Liver (tissue), 9 donors: ENCODE measurements around the gene STK25. TPM values are rescaled to one million over a fixed set of nuclear protein-coding genes. Genes with fewer than 3 reads are reported as not detected.

ENCODE experiments used
- DNase-seq: peaks from one replicate; pipeline ENCODE4 v3.0.0-alpha.2; 2017; ENCODE audit warnings: low spot score
- H3K27ac ChIP-seq, 2 donors: one replicate each; pipeline ENCODE4 v1.7.0; 2013; ENCODE audit warnings: inconsistent platforms in 2 of 2, low read length in 2 of 2, control low read depth in 1 of 2, low read depth in 1 of 2, mild to moderate bottlenecking in 1 of 2
- H3K27me3 ChIP-seq, 4 donors: one replicate each; pipeline versions ENCODE4 v1.6.1 to v1.7.0; 2013; ENCODE audit warnings: low read length in 3 of 4, inconsistent platforms in 1 of 4, mild to moderate bottlenecking in 1 of 4, moderate library complexity in 1 of 4; ENCODE audit not compliant: control insufficient read depth in 4 of 4, insufficient read depth in 4 of 4
- H3K36me3 ChIP-seq, 4 donors: one replicate each; pipeline versions ENCODE4 v1.6.1 to v1.7.0; 2013; ENCODE audit warnings: low read length in 3 of 4, mild to moderate bottlenecking in 3 of 4, low read depth in 1 of 4, moderate library complexity in 1 of 4; ENCODE audit not compliant: control insufficient read depth in 4 of 4, insufficient read depth in 3 of 4
- H3K4me1 ChIP-seq, 4 donors: one replicate each; pipeline versions ENCODE4 v1.6.1 to v1.7.0; 2013; ENCODE audit warnings: low read length in 3 of 4, mild to moderate bottlenecking in 3 of 4, moderate library complexity in 1 of 4; ENCODE audit not compliant: control insufficient read depth in 4 of 4, insufficient read depth in 4 of 4
- H3K4me3 ChIP-seq, 3 donors: one replicate each; pipeline versions ENCODE4 v1.6.1 to v1.7.0; 2013; ENCODE audit warnings: low read length in 3 of 3, control low read depth in 1 of 3, low read depth in 1 of 3, mild to moderate bottlenecking in 1 of 3
- H3K9ac ChIP-seq, 2 donors: one replicate each; pipeline ENCODE4 v1.7.0; 2013; ENCODE audit warnings: low read length in 2 of 2, mild to moderate bottlenecking in 2 of 2, moderate library complexity in 2 of 2, control low read depth in 1 of 2, low read depth in 1 of 2
- H3K9me3 ChIP-seq, 4 donors: one replicate each; pipeline versions ENCODE4 v1.6.1 to v1.7.0; 2013; ENCODE audit warnings: low read length in 3 of 4; ENCODE audit not compliant: control insufficient read depth in 4 of 4
- EGR1 ChIP-seq, 2 donors: IDR thresholded peaks; 2 replicates each; pipeline ENCODE4 v1.6.1; 2016 to 2018; ENCODE audit warnings: antibody characterized with exemption in 2 of 2, low read depth in 2 of 2
- FOXA1 ChIP-seq: IDR thresholded peaks from 2 replicates; pipeline ENCODE4 v1.6.1; 2016; ENCODE audit warnings: antibody characterized with exemption
- FOXA2 ChIP-seq: IDR thresholded peaks from 2 replicates; pipeline ENCODE4 v1.6.1; 2016; ENCODE audit warnings: antibody characterized with exemption
- HNF4A ChIP-seq, 2 donors: conservative IDR thresholded peaks; 2 replicates each; pipeline ENCODE4 v1.6.1; 2016; ENCODE audit warnings: antibody characterized with exemption in 2 of 2, mild to moderate bottlenecking in 2 of 2
- NR2F2 ChIP-seq: IDR thresholded peaks from 2 replicates; pipeline ENCODE4 v1.6.1; 2016; ENCODE audit warnings: antibody characterized with exemption
- RAD21 ChIP-seq, 2 donors: IDR thresholded peaks; 2 replicates each; pipeline ENCODE4 v1.6.1; 2016; ENCODE audit warnings: antibody characterized with exemption in 2 of 2, mild to moderate bottlenecking in 2 of 2
- RXRA ChIP-seq, 2 donors: IDR thresholded peaks; 2 replicates each; pipeline ENCODE4 v1.6.1; 2017 to 2018; ENCODE audit warnings: antibody characterized with exemption in 2 of 2, mild to moderate bottlenecking in 1 of 2
- SP1 ChIP-seq: IDR thresholded peaks from 2 replicates; pipeline ENCODE4 v1.6.1; 2018; ENCODE audit warnings: antibody characterized with exemption, mild to moderate bottlenecking
- TAF1 ChIP-seq: conservative IDR thresholded peaks from 2 replicates; pipeline ENCODE4 v1.6.1; 2016; ENCODE audit warnings: antibody characterized with exemption, mild to moderate bottlenecking
- WGBS: extraction: QIAGEN DNeasy Blood & Tissue Kit; methylation state at CpG from one replicate; pipeline ENCODE4 v1.1.7; 2013; 5-methylcytosine and 5-hydroxymethylcytosine counted together
- polyA plus RNA-seq, 2 donors: library from polyadenylated mRNA; stranded (reverse) in 1 of 2; unstranded in 1 of 2; fragments of 200-250 nt in 1 of 2; fragments of >200 nt in 1 of 2; fragmentation: Nextera tagmentation in 1 of 2; extraction: Ambion mirVana in 1 of 2; gene quantifications; one replicate each; pipeline versions ENCODE4 v1.2.1 to v1.2.3, GENCODE V29; 2013 to 2015
- total RNA-seq, 2 donors: library from RNA; depleted of rRNA; stranded (reverse); fragments of >200 nt; gene quantifications; one replicate each; pipeline ENCODE4 v1.2.3, GENCODE V29; 2014
- TF ChIP-seq, protein P1 (sequence below): fragments of 150-350 bp; IDR thresholded peaks from 2 replicates; pipeline ENCODE4 v1.5.1; 2017; ENCODE audit warnings: improper control_type of control experiment, low read depth, low read length; ENCODE audit not compliant: missing input control
- TF ChIP-seq, protein P2 (sequence below): IDR thresholded peaks from 2 replicates; pipeline ENCODE4 v1.6.1; 2016; ENCODE audit warnings: antibody characterized with exemption
- TF ChIP-seq, protein P3 (sequence below): IDR thresholded peaks from 2 replicates; pipeline ENCODE4 v1.6.1; 2016; ENCODE audit warnings: antibody characterized with exemption
- TF ChIP-seq, protein P4 (sequence below): IDR thresholded peaks from 2 replicates; pipeline ENCODE4 v1.6.1; 2016; ENCODE audit warnings: antibody characterized with exemption, mild to moderate bottlenecking
- donor health status: healthy.
- donor health status: healthy.
- donor health status: healthy.
- donor health status: healthy.
- donor health status: healthy.

Gene STK25
- total and polyA plus RNA-seq, 4 donors, result 43.4 to 85.6 (median 67.3) TPM

DNA sequence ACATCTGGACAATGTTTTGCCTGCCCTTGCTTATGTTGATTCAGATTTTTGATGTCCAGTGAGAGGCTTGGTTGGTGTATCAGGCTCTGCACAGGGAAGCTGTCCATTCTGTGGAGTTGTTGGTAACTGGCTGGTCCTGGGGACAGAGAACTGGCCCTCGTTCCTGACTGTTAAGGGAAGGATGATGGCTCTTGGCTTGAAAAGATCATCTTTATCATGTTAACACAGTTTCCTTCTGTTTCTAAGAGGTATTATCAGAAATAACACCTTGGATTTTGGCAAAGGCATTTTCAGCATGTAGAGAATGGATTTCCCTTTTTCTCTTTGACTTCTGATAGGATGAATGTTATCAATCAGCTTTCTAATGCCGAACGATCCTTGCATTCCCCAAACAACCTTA lies 19.3 kb downstream of the STK25 start:
- 90% methylated on average over 3 of the region's 3 CpGs for WGBS
- Histone ChIP-seq H3K4me3 (no peak overlapping the region), H3K27me3 (no peaks in the 10 kb centered on the region), H3K4me1 (no peaks in the 10 kb centered on the region), H3K9me3 (no peaks in the 10 kb centered on the region), H3K36me3 (peaks cover 5 to 42% (median 19%) of the 10 kb centered on the region in 4 donors), H3K9ac (no peak overlapping the region), H3K27ac (no peak overlapping the region)
- no peak for DNase-seq
- TF ChIP-seq, protein P1, sequence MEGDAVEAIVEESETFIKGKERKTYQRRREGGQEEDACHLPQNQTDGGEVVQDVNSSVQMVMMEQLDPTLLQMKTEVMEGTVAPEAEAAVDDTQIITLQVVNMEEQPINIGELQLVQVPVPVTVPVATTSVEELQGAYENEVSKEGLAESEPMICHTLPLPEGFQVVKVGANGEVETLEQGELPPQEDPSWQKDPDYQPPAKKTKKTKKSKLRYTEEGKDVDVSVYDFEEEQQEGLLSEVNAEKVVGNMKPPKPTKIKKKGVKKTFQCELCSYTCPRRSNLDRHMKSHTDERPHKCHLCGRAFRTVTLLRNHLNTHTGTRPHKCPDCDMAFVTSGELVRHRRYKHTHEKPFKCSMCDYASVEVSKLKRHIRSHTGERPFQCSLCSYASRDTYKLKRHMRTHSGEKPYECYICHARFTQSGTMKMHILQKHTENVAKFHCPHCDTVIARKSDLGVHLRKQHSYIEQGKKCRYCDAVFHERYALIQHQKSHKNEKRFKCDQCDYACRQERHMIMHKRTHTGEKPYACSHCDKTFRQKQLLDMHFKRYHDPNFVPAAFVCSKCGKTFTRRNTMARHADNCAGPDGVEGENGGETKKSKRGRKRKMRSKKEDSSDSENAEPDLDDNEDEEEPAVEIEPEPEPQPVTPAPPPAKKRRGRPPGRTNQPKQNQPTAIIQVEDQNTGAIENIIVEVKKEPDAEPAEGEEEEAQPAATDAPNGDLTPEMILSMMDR, result no peak
- no peak for TF ChIP-seq FOXA2
- TF ChIP-seq, protein P2, sequence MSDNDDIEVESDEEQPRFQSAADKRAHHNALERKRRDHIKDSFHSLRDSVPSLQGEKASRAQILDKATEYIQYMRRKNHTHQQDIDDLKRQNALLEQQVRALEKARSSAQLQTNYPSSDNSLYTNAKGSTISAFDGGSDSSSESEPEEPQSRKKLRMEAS, result no peak
- no peak for TF ChIP-seq FOXA1
- TF ChIP-seq TAF1, result no peak
- TF ChIP-seq RXRA (IDR thresholded peaks at IDR 0.05), result no peak
- TF ChIP-seq SP1, result no peak
- TF ChIP-seq HNF4A (conservative IDR thresholded peaks at IDR 0.05), result no peak
- no peak for TF ChIP-seq EGR1 (IDR thresholded peaks at IDR 0.05; ENCODE audit: low read depth in 2 of 2)
- TF ChIP-seq, protein P3, sequence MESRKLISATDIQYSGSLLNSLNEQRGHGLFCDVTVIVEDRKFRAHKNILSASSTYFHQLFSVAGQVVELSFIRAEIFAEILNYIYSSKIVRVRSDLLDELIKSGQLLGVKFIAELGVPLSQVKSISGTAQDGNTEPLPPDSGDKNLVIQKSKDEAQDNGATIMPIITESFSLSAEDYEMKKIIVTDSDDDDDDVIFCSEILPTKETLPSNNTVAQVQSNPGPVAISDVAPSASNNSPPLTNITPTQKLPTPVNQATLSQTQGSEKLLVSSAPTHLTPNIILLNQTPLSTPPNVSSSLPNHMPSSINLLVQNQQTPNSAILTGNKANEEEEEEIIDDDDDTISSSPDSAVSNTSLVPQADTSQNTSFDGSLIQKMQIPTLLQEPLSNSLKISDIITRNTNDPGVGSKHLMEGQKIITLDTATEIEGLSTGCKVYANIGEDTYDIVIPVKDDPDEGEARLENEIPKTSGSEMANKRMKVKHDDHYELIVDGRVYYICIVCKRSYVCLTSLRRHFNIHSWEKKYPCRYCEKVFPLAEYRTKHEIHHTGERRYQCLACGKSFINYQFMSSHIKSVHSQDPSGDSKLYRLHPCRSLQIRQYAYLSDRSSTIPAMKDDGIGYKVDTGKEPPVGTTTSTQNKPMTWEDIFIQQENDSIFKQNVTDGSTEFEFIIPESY, result no peak

DNA sequence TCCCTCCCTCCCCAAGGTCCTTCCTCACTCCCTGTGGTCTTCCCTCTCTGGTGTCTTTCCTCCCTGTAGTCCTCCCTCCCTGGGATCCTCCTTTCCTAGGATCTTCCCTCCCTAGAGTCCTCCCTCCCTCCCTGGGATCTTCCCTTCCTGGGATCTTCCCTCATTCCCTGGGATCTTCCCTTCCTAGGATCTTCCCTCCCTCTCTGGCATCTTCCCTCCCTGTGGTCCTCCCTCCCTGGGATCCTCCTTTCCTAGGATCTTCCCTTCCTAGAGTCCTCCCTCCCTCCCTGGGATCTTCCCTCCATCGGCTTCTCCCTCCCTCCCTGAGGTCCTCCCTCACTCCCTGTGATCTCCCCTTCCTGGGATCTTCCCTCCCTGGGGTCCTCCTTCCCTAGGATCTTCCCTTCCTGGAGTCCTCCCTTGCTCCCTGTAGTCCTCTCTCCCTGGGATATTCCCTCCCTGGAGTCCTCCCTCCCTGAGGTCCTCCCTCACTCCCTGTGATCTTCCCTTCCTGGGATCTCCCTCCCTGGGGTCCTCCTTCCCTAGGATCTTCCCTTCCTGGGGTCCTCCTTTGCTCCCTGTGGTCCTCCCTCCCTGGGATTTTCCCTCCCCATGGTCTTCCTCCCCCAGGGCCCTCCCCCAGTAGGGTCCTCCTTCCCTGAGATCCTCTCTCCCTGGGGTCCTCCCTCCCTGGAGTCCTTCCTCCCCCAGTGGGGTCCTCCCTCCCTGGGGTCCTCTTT lies 23.0 kb downstream of the STK25 start:
- TF ChIP-seq FOXA1 (no peak), RXRA (IDR thresholded peaks at IDR 0.05) (no peak), NR2F2 (no peak), TAF1 (no peak), RAD21 (IDR thresholded peaks at IDR 0.05) (no peak)
- TF ChIP-seq, protein P4, sequence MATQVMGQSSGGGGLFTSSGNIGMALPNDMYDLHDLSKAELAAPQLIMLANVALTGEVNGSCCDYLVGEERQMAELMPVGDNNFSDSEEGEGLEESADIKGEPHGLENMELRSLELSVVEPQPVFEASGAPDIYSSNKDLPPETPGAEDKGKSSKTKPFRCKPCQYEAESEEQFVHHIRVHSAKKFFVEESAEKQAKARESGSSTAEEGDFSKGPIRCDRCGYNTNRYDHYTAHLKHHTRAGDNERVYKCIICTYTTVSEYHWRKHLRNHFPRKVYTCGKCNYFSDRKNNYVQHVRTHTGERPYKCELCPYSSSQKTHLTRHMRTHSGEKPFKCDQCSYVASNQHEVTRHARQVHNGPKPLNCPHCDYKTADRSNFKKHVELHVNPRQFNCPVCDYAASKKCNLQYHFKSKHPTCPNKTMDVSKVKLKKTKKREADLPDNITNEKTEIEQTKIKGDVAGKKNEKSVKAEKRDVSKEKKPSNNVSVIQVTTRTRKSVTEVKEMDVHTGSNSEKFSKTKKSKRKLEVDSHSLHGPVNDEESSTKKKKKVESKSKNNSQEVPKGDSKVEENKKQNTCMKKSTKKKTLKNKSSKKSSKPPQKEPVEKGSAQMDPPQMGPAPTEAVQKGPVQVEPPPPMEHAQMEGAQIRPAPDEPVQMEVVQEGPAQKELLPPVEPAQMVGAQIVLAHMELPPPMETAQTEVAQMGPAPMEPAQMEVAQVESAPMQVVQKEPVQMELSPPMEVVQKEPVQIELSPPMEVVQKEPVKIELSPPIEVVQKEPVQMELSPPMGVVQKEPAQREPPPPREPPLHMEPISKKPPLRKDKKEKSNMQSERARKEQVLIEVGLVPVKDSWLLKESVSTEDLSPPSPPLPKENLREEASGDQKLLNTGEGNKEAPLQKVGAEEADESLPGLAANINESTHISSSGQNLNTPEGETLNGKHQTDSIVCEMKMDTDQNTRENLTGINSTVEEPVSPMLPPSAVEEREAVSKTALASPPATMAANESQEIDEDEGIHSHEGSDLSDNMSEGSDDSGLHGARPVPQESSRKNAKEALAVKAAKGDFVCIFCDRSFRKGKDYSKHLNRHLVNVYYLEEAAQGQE, result no peak
- TF ChIP-seq, protein P2, result no peak
- no peaks in the 10 kb centered on the region for H3K27me3 ChIP-seq
- no peak overlapping the region for H3K9ac ChIP-seq
- no peaks in the 10 kb centered on the region for H3K4me1 ChIP-seq
- no peaks in the 10 kb centered on the region for H3K9me3 ChIP-seq
- no peak overlapping the region for H3K4me3 ChIP-seq
- H3K27ac ChIP-seq, result no peak overlapping the region
- H3K36me3 ChIP-seq, result peaks cover 2 to 30% (median 14%) of the 10 kb centered on the region in 4 donors
- DNase-seq, result no peak
- WGBS, result 88% methylated on average over 1 of the region's 1 CpG
